ENCODE data around the gene PTGIS.

PTGIS gene

DNA sequence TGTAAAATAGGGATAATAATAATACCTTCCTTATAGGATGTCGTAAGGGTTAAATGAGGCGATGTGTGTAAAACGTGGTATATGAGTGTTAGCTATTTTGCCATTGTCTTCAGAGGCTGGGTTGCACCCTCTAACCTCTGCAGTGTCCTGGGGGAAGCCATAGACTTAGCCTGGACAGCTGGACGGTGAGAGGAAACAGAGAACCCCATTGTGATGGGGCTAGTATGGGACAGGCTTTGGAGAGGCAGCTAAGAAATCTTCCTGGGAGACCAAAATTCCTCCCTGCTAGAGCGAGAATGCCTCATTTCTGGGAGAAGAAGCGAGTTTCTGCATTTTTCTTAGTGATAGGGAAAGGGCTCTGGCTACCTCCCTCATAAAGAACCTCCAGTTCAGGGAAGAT lies 108.3 kb downstream of the PTGIS start:
- H3K4me3 ChIP-seq, result no peak overlapping the region
- H3K27ac ChIP-seq, result no peak overlapping the region

DNA sequence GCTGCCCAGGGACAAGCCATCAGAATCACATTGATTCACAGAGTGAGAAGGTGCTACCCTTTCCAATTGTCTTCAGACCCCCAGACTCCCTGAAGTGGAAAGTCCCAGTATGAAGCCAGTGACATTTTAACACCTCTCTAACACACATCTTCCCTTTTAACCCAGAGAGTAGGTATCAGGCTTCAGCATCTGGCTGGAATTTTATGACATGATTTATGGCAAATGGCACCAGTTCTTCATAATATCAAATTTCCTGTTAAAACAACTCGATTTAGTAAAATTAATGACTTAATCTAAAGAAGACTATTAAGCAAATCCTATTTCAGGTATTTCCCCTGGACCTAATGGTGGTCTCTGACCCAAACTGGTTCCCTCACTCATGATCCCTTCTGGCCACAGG lies 110.5 kb downstream of the PTGIS start:
- Histone ChIP-seq H3K4me3 (no peak overlapping the region), H3K27ac (no peak overlapping the region)

GRCh38 chr20:49456646-49457045 lies 111.3 kb downstream of the PTGIS start:
- no peak overlapping the region for H3K4me3 ChIP-seq
- H3K27ac ChIP-seq, result no peak overlapping the region

DNA sequence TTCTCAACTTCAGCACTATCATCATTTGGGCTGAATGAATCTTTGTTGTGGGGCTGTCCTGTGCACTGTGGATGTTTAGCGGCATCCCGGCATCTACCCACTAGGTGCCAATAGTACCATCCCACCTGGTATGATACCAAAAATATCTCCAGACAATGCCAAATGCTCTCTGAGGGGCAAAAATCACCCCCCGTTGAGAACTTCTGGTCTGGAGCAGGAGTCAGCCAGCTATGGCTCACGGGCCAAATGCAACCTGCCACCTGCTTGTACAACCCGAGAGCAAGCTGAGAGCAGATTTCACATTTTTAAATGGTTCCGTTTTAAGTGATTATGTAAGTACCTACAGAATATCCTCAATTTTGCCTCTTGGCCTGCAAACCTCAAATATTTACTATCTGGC lies 112.2 kb downstream of the PTGIS start:
- Histone ChIP-seq H3K4me3 (no peak overlapping the region), H3K27ac (no peak overlapping the region)

All from skin epidermis (tissue), 12 donors.